ENCODE measurements around the gene RIC8A. TPM values are rescaled to one million over a fixed set of nuclear protein-coding genes. Genes with fewer than 3 reads are reported as not detected.

RIC8A gene
- polyA plus RNA-seq, 1 of the 3 experiments (the other 2 are of a cell fraction): 115 TPM

DNA sequence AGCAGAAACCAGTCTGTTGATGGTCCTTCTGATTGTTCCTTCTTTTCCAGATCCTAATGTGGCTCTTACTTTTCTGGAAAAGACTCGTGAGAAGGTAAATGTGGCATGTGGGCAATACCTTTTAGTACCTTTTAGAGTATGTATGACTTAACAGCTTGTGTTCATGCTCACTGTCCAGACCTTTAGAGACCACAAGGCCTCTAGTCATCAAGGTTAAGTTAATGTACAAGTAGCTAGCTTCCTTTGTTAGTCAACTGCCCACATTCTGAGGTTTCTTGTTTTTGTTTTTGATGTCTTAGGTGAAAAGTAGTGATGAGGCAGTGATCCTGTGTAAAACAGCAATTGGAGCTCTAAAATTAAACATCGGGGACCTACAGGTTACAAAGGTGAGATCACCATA lies 36.9 kb downstream of the RIC8A start:
- TF ChIP-seq MXI1 (IDR thresholded peaks at IDR 0.05; ENCODE audit: low read depth, low read length) (no peak), RAD21 (IDR thresholded peaks at IDR 0.05; ENCODE audit: low read length) (no peak), MEF2A (IDR thresholded peaks at IDR 0.05; ENCODE audit: borderline replicate concordance, low read depth) (no peak), CHD2 (IDR thresholded peaks at IDR 0.05; ENCODE audit: low read length, partially characterized antibody) (no peak), FOXJ3 (CRISPR knock-in tag; IDR thresholded peaks at IDR 0.05) (no peak), TCF12 (IDR thresholded peaks at IDR 0.05) (no peak), GATA2 (CRISPR knock-in tag; IDR thresholded peaks at IDR 0.05) (no peak), NRF1 (IDR thresholded peaks at IDR 0.05; ENCODE audit: low read depth, low read length) (no peak), YY1 (IDR thresholded peaks at IDR 0.05; ENCODE audit: low read depth) (no peak), CTCF (IDR thresholded peaks at IDR 0.05) (no peak), FOXM1 (IDR thresholded peaks at IDR 0.05; ENCODE audit: low read depth) (no peak), FOSL2 (IDR thresholded peaks at IDR 0.05; ENCODE audit: borderline replicate concordance, low read depth) (no peak), ZBTB33 (IDR thresholded peaks at IDR 0.05; ENCODE audit: borderline replicate concordance, low read depth) (no peak), EP300 (IDR thresholded peaks at IDR 0.05; ENCODE audit: borderline replicate concordance in 1 of 2, low read depth in 1 of 2, low read length in 1 of 2) (no peak), EZH2phosphoT487 (IDR thresholded peaks at IDR 0.05; ENCODE audit: borderline replicate concordance, low read depth) (no peak), RXRA (IDR thresholded peaks at IDR 0.05; ENCODE audit: borderline replicate concordance, low read depth) (no peak), SIN3A (IDR thresholded peaks at IDR 0.05; ENCODE audit: borderline replicate concordance, low read depth, low read length) (no peak)
- TF ChIP-seq, protein P1, sequence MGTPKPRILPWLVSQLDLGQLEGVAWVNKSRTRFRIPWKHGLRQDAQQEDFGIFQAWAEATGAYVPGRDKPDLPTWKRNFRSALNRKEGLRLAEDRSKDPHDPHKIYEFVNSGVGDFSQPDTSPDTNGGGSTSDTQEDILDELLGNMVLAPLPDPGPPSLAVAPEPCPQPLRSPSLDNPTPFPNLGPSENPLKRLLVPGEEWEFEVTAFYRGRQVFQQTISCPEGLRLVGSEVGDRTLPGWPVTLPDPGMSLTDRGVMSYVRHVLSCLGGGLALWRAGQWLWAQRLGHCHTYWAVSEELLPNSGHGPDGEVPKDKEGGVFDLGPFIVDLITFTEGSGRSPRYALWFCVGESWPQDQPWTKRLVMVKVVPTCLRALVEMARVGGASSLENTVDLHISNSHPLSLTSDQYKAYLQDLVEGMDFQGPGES (IDR thresholded peaks at IDR 0.05; ENCODE audit: low read depth, low read length): no peak
- TF ChIP-seq, protein P2, sequence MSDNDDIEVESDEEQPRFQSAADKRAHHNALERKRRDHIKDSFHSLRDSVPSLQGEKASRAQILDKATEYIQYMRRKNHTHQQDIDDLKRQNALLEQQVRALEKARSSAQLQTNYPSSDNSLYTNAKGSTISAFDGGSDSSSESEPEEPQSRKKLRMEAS (IDR thresholded peaks at IDR 0.05; ENCODE audit: low read depth): no peak
- no peak overlapping the region for H3K4me2 ChIP-seq
- WGBS (ENCODE audit: low lambda C conversion rate): 98% methylated on average over 2 of the region's 2 CpGs
- DNase-seq: no peak
- no peak overlapping the region for H3K27ac ChIP-seq (ENCODE audit: low read depth in 2 of 2, low read length in 1 of 2)
- peaks cover 7% of the 10 kb centered on the region for H4K20me1 ChIP-seq (ENCODE audit: insufficient read depth)
- H3K9ac ChIP-seq: no peak overlapping the region
- H3K9me3 ChIP-seq: no peaks in the 10 kb centered on the region
- peaks cover 40% of the 10 kb centered on the region for H3K79me2 ChIP-seq (ENCODE audit: insufficient read depth)
- peaks cover 74 to 75% of the 10 kb centered on the region in 2 experiments for H3K36me3 ChIP-seq (replicated peaks in 1 of 2; ENCODE audit: control insufficient read depth in 1 of 2, insufficient read depth in 2 of 2, low read length in 1 of 2)
- no peaks in the 10 kb centered on the region for H3K4me1 ChIP-seq (ENCODE audit: control insufficient read depth in 1 of 2, insufficient read depth in 2 of 2, low read depth in 1 of 2, low read length in 1 of 2)
- no peaks in the 10 kb centered on the region for H3K27me3 ChIP-seq (ENCODE audit: insufficient read depth)
- H3K9me2 ChIP-seq: no peaks in the 10 kb centered on the region
- H2AFZ ChIP-seq (ENCODE audit: low read depth): no peak overlapping the region
- CTCF ChIA-PET: interaction anchor here (0.9 to 1.5 kb wide), 4 partner anchors 11 to 205 kb away, joined by 3 to 4 read pairs (median 3); partner anchors contain the start of gene PTDSS2
- no peak overlapping the region for H3K4me3 ChIP-seq (ENCODE audit: low read depth in 2 of 2, low read length in 1 of 2)
- H3F3A ChIP-seq (replicated peaks; ENCODE audit: insufficient read depth): peaks cover 12% of the 10 kb centered on the region
- POLR2A ChIA-PET: no interaction called here
